ENCODE measurements around the gene VPS33A.

DNA sequence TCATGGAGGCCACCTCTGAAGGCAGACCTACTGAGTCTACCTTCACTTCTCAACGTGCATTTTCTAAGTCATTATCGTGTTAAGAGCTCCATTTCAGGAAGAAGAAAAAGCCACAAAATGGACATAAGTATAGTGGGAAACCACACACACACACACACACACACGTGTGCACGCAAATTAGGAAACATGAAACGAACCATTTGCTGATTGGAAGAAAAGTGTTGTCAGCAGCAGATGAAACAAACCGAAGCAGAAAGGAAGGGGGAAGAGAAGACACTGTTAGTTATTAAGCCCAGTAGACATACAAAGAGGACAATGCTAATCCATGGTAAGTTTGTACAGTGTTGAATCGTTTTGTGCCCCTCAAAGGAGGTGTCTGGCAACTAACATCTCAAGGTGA is 9.9 kb upstream of the VPS33A start:
- TF ChIP-seq POLR2AphosphoS5 (IDR thresholded peaks at IDR 0.05; ENCODE audit: low read depth, low read length): no peak
- TF ChIP-seq, protein P1, sequence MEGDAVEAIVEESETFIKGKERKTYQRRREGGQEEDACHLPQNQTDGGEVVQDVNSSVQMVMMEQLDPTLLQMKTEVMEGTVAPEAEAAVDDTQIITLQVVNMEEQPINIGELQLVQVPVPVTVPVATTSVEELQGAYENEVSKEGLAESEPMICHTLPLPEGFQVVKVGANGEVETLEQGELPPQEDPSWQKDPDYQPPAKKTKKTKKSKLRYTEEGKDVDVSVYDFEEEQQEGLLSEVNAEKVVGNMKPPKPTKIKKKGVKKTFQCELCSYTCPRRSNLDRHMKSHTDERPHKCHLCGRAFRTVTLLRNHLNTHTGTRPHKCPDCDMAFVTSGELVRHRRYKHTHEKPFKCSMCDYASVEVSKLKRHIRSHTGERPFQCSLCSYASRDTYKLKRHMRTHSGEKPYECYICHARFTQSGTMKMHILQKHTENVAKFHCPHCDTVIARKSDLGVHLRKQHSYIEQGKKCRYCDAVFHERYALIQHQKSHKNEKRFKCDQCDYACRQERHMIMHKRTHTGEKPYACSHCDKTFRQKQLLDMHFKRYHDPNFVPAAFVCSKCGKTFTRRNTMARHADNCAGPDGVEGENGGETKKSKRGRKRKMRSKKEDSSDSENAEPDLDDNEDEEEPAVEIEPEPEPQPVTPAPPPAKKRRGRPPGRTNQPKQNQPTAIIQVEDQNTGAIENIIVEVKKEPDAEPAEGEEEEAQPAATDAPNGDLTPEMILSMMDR (IDR thresholded peaks at IDR 0.05): no peak

Data from Panc1 (cell line).